SK-N-SH treated with all-trans-retinoic acid at 6 μM for 48 hours (cell line): Measurements from ENCODE around the gene FBXO10.

ENCODE experiments used
- ARNTL ChIP-seq: fragments of 450-650 bp; formaldehyde crosslinking; IDR thresholded peaks from 2 replicates; pipeline ENCODE4 v1.5.0; 2020; ENCODE audit warnings: low read depth, mild to moderate bottlenecking, moderate library complexity, borderline replicate concordance
- BACH2 ChIP-seq: fragments of 250-450 bp; sonication (Bioruptor Pico); IDR thresholded peaks from 2 replicates; pipeline ENCODE4 v1.9.0; 2021; ENCODE audit warnings: mild to moderate bottlenecking, borderline replicate concordance
- GLIS3 ChIP-seq: fragments of 250-450 bp; sonication (Bioruptor Pico); IDR thresholded peaks from 2 replicates; pipeline ENCODE4 v1.5.0; 2020; ENCODE audit warnings: mild to moderate bottlenecking, moderate library complexity
- PATZ1 ChIP-seq: fragments of 250-450 bp; sonication (Bioruptor Pico); IDR thresholded peaks from 2 replicates; pipeline ENCODE4 v1.8.0; 2020; ENCODE audit warnings: mild to moderate bottlenecking, moderate library complexity, borderline replicate concordance
- RARB ChIP-seq: fragments of 250-450 bp; sonication (Bioruptor Pico); IDR thresholded peaks from 2 replicates; pipeline ENCODE4 v1.8.0; 2021; ENCODE audit warnings: mild to moderate bottlenecking, moderate library complexity
- TCF4 ChIP-seq: fragments of 250-450 bp; sonication (Bioruptor Pico); IDR thresholded peaks from 2 replicates; pipeline ENCODE4 v1.8.0; 2021; ENCODE audit warnings: mild to moderate bottlenecking, moderate library complexity, borderline replicate concordance
- ZC3H10 ChIP-seq: fragments of 250-450 bp; sonication (Bioruptor Pico); IDR thresholded peaks from 2 replicates; pipeline ENCODE4 v1.5.1; 2021; ENCODE audit warnings: mild to moderate bottlenecking, moderate library complexity
- TF ChIP-seq, protein P1 (sequence below): fragments of 250-450 bp; sonication (Bioruptor Pico); IDR thresholded peaks from 2 replicates; pipeline ENCODE4 v1.8.0; 2021; ENCODE audit warnings: low read depth, mild to moderate bottlenecking, moderate library complexity, borderline replicate concordance

GRCh38 chr9:37624073-37624472, 47.9 kb upstream of the FBXO10 start:
- TF ChIP-seq GLIS3 (no peak), ZC3H10 (CRISPR knock-in tag) (no peak), RARB (CRISPR knock-in tag) (no peak), ARNTL (CRISPR knock-in tag) (no peak), BACH2 (CRISPR knock-in tag) (no peak), PATZ1 (CRISPR knock-in tag) (no peak), TCF4 (CRISPR knock-in tag) (no peak)
- TF ChIP-seq, protein P1, sequence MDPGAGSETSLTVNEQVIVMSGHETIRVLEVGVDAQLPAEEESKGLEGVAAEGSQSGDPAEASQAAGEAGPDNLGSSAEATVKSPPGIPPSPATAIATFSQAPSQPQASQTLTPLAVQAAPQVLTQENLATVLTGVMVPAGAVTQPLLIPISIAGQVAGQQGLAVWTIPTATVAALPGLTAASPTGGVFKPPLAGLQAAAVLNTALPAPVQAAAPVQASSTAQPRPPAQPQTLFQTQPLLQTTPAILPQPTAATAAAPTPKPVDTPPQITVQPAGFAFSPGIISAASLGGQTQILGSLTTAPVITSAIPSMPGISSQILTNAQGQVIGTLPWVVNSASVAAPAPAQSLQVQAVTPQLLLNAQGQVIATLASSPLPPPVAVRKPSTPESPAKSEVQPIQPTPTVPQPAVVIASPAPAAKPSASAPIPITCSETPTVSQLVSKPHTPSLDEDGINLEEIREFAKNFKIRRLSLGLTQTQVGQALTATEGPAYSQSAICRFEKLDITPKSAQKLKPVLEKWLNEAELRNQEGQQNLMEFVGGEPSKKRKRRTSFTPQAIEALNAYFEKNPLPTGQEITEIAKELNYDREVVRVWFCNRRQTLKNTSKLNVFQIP (CRISPR knock-in tag), result no peak
